Gastrocnemius medialis (tissue), 4 donors: ENCODE results near the gene PROC.

ENCODE experiments used
- CTCF ChIP-seq, 5 experiments: fragments of 450-650 bp in 3 of 5; fragments of 200-600 bp in 2 of 5; sonication (generic) in 2 of 5; IDR thresholded peaks in 4 of 5; conservative IDR thresholded peaks in 1 of 5; 1 replicate in 4 of 5; 2 replicates in 1 of 5; pipeline ENCODE4 v1.5.1; 2016 to 2019; ENCODE audit warnings: antibody characterized with exemption in 5 of 5, mild to moderate bottlenecking in 3 of 5, moderate library complexity in 3 of 5
- POLR2A ChIP-seq, 2 donors: fragments of 450-650 bp; IDR thresholded peaks; one replicate each; pipeline ENCODE4 v1.6.1; 2017; ENCODE audit warnings: antibody characterized with exemption in 2 of 2, mild to moderate bottlenecking in 2 of 2, moderate library complexity in 2 of 2

GRCh38 chr2:127410871-127411652, 7.2 kb upstream of the PROC start:
- no peak for TF ChIP-seq CTCF (IDR thresholded peaks at IDR 0.05 in 4 of 5, conservative IDR thresholded peaks at IDR 0.05 in 1 of 5)
- TF ChIP-seq POLR2A (IDR thresholded peaks at IDR 0.05): no peak
